HS-5 (cell line): Measurements from ENCODE around the gene GDPD4.
"Not testable (repeated sequence)": the region's sequence is repeated elsewhere in the genome, so short reads cannot be mapped to it uniquely, and the experiment has no call there.

Experiments used
- DNase-seq: peaks from one replicate; pipeline ENCODE4 v3.0.0-alpha.2; 2012; ENCODE audit warnings: low read depth

Gene GDPD4

GRCh38 chr11:77301510-77301909 is at the start of gene GDPD4:
GDPD4 (minus strand) TSS chr11:77301686; CDS start chr11:77285137, 16,549 bp downstream.
- DNase-seq, result no peak

- no peak for DNase-seq
Observed at GRCh38 chr11:77347948-77348347, 46.5 kb upstream of the GDPD4 start.

- peak; percentile 31 for DNase-seq
Observed at GRCh38 chr11:77346906-77347603, 45.6 kb upstream of the GDPD4 start.

- DNase-seq, result no peak
Observed at GRCh38 chr11:77345621-77346020, 44.1 kb upstream of the GDPD4 start.

GRCh38 chr11:77340501-77340900 is 39.0 kb upstream of the GDPD4 start:
- no peak for DNase-seq

- no peak for DNase-seq
Observed at GRCh38 chr11:77332259-77332658, 30.8 kb upstream of the GDPD4 start.

GRCh38 chr11:77325159-77325558 is 23.7 kb upstream of the GDPD4 start:
- no peak for DNase-seq

- no peak for DNase-seq
Observed at GRCh38 chr11:77324508-77324907, 23.0 kb upstream of the GDPD4 start.

- no peak for DNase-seq
Observed at GRCh38 chr11:77322926-77323590, 21.6 kb upstream of the GDPD4 start.

GRCh38 chr11:77322506-77322905 is 21.0 kb upstream of the GDPD4 start:
- DNase-seq, result no peak

- no peak for DNase-seq
Observed at GRCh38 chr11:77320351-77320750, 18.9 kb upstream of the GDPD4 start.

- DNase-seq, result no peak
Observed at GRCh38 chr11:77318600-77318999, 17.1 kb upstream of the GDPD4 start.

- DNase-seq, result no peak
Observed at GRCh38 chr11:77316733-77317342, 15.4 kb upstream of the GDPD4 start.

- DNase-seq, result no peak
Observed at GRCh38 chr11:77312107-77312506, 10.6 kb upstream of the GDPD4 start.

- no peak for DNase-seq
Observed at GRCh38 chr11:77311701-77312100, 10.2 kb upstream of the GDPD4 start.

- DNase-seq, result no peak
Observed at GRCh38 chr11:77310721-77311120, 9.2 kb upstream of the GDPD4 start.

- DNase-seq, result no peak
Observed at GRCh38 chr11:77309401-77310085, 8.1 kb upstream of the GDPD4 start.

- no peak for DNase-seq
Observed at GRCh38 chr11:77308838-77309237, 7.4 kb upstream of the GDPD4 start.

GRCh38 chr11:77303328-77303727 is 1.8 kb upstream of the GDPD4 start:
- no peak for DNase-seq

GRCh38 chr11:77302752-77303151 is 1.3 kb upstream of the GDPD4 start:
- DNase-seq, result no peak

GRCh38 chr11:77300695-77301094 is 791 bp downstream of the GDPD4 start:
- DNase-seq, result no peak

- DNase-seq, result not testable (repeated sequence)
Observed at GRCh38 chr11:77300028-77300427, 1.5 kb downstream of the GDPD4 start.

- no peak for DNase-seq
Observed at GRCh38 chr11:77299528-77299993, 1.9 kb downstream of the GDPD4 start.
